Brain microvascular endothelial cell (primary cell): ENCODE measurements around the gene WLS.
A peak's percentile ranks its signal among the peaks of the same experiment; 100 is the strongest.
"Not testable (repeated sequence)": the region's sequence is repeated elsewhere in the genome, so short reads cannot be mapped to it uniquely, and the experiment has no call there.

ENCODE experiments used
- DNase-seq: peaks from one replicate; pipeline ENCODE4 v3.0.0-alpha.2; 2020
- H3K27ac ChIP-seq: fragments of 250-450 bp; sonication (Bioruptor Pico); 2 replicates; pipeline ENCODE4 v1.5.1; 2020; ENCODE audit warnings: mild to moderate bottlenecking, moderate library complexity
- H3K27me3 ChIP-seq: fragments of 250-450 bp; sonication (Bioruptor Pico); replicated peaks from 2 replicates; pipeline ENCODE4 v1.5.1; 2020; ENCODE audit warnings: mild to moderate bottlenecking
- H3K36me3 ChIP-seq: fragments of 250-450 bp; sonication (Bioruptor Pico); replicated peaks from 2 replicates; pipeline ENCODE4 v1.5.1; 2020; ENCODE audit warnings: mild to moderate bottlenecking
- H3K4me3 ChIP-seq: 2 replicates; pipeline ENCODE4 v1.5.1; 2011; ENCODE audit warnings: low read depth, mild to moderate bottlenecking, control low read depth, low read length, moderate library complexity
- CTCF ChIP-seq: IDR thresholded peaks from 2 replicates; pipeline ENCODE4 v1.5.1; 2011; ENCODE audit warnings: low read depth, mild to moderate bottlenecking, moderate library complexity, low read length, control low read depth, inconsistent platforms; ENCODE audit errors: missing control alignments
- in situ Hi-C: cut with HindIII; loops from 2 replicates; pipeline ENCODE4 v1.10.0; 2017; ENCODE audit warnings: low sequenced_read_pairs, low pct_ligation_motif_present

The WLS gene

GRCh38 chr1:68175621-68176398, 56.5 kb downstream of the WLS start:
- Histone ChIP-seq H3K36me3 (no peaks in the 10 kb centered on the region), H3K4me3 (no peak overlapping the region), H3K27me3 (no peaks in the 10 kb centered on the region), H3K27ac (peak overlapping the region; percentile 93)
- in situ Hi-C loops: no loop called here
- no peak for DNase-seq
- TF ChIP-seq CTCF: no peak

GRCh38 chr1:68174738-68175113, 57.6 kb downstream of the WLS start:
- peak; percentile 71 for DNase-seq
- Histone ChIP-seq H3K4me3 (no peak overlapping the region), H3K27me3 (no peaks in the 10 kb centered on the region), H3K27ac (peak overlapping the region; percentile 93), H3K36me3 (no peaks in the 10 kb centered on the region)
- no peak for TF ChIP-seq CTCF
- in situ Hi-C loops: no loop called here

GRCh38 chr1:68173936-68174737, 58.2 kb downstream of the WLS start:
- in situ Hi-C loops: no loop called here
- TF ChIP-seq CTCF: no peak
- peak overlapping the region; percentile 93 for H3K27ac ChIP-seq
- no peaks in the 10 kb centered on the region for H3K36me3 ChIP-seq
- H3K4me3 ChIP-seq: peak overlapping the region; percentile 24
- no peaks in the 10 kb centered on the region for H3K27me3 ChIP-seq
- DNase-seq: peak; percentile 97

- peak; percentile 49 for DNase-seq
- Histone ChIP-seq H3K4me3 (no peak overlapping the region), H3K27ac (peak overlapping the region; percentile 93), H3K27me3 (no peaks in the 10 kb centered on the region), H3K36me3 (peaks cover 3% of the 10 kb centered on the region)
- in situ Hi-C loops: no loop called here
- TF ChIP-seq CTCF: no peak
Measured at GRCh38 chr1:68173283-68173935, 58.9 kb downstream of the WLS start.

GRCh38 chr1:68171795-68172194, 60.5 kb downstream of the WLS start:
- H3K27me3 ChIP-seq, H3K36me3 ChIP-seq, H3K27ac ChIP-seq, H3K4me3 ChIP-seq, DNase-seq, in situ Hi-C loops: not testable (repeated sequence)

- H3K27ac ChIP-seq: peak overlapping the region; percentile 42
Measured at GRCh38 chr1:68168545-68169171, 63.7 kb downstream of the WLS start.

More at GRCh38 chr1:68168545-68169171, 63.7 kb downstream of the WLS start:
- peak; percentile 43 for DNase-seq
- H3K27me3 ChIP-seq: no peaks in the 10 kb centered on the region
- in situ Hi-C loops: no loop called here
- no peak overlapping the region for H3K4me3 ChIP-seq
- no peak for TF ChIP-seq CTCF
- H3K36me3 ChIP-seq: peaks cover 7% of the 10 kb centered on the region
